ENCODE data around the gene PTPRF.

Gene PTPRF

GRCh38 chr1:43584204-43584603 lies 53.5 kb downstream of the PTPRF start:
- DNase-seq = no peak

GRCh38 chr1:43585557-43585956 lies 54.9 kb downstream of the PTPRF start:
- DNase-seq = no peak

DNA sequence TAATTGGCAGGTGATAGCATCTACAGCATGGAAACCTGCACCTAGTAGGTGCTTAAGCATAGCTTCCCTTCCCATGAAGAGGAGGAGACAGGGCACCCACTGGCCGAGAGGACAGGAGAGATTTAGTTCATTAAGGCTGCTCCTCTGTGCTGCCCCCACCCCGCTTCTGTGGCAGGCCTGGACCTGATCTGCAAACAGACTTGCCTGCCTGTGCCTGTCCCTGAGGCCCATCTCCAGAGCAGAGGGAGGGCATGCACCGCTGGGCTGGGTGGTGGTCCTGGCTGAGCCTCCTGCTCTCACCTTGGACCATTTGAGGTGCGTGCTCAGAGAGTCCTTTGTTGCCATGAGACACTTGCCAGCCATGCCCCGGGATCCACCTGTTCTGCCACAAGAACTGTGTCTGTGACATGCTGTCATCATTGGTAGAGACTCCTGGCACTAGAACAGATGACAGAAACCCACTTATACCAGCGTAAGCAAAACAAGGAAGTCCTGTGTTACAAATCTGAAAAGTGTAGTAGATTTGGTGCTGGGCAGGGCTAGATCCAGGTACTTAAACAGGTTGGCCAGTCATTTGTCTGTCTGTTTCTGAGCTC lies 55.6 kb downstream of the PTPRF start:
- no peak for DNase-seq

GRCh38 chr1:43587001-43587400 lies 56.3 kb downstream of the PTPRF start:
- DNase-seq = no peak

GRCh38 chr1:43587594-43587993 lies 56.9 kb downstream of the PTPRF start:
- DNase-seq = no peak

DNA sequence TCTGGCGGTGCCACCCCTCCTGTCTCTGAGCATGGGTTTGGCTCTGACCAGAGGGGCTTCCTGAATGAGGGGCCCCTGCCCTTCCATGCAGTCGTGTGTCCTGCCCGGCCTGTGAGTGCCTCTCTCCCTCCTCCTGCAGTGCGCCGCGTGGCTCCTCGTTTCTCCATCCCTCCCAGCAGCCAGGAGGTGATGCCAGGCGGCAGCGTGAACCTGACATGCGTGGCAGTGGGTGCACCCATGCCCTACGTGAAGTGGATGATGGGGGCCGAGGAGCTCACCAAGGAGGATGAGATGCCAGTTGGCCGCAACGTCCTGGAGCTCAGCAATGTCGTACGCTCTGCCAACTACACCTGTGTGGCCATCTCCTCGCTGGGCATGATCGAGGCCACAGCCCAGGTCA lies 57.9 kb downstream of the PTPRF start:
- no peak for DNase-seq

DNA sequence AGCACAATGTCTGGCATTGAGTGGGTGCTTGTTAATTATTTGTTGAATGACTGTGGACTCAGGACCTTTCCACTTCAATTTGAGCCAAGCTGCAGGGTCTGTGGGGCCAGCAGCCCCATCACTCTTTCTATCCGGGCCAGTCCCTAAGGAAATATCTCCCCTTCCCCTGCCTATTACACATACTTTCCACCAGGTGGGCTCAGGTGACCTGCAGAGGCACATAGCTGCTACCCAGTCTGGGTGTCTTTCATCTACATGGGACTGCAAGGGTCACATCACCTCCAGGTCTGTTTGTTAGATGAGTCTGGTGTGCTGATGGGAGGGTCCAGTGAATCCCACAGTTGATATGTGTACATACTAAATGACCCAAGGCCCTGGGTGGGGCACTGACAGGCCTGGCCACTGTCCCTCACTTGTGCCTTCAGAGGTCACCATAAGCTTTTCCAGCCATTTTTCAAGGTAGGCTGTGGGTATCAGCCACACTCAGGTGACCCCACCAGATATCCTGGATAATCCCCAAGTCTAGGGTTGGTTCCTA lies 59.8 kb downstream of the PTPRF start:
- no peak for DNase-seq

DNA sequence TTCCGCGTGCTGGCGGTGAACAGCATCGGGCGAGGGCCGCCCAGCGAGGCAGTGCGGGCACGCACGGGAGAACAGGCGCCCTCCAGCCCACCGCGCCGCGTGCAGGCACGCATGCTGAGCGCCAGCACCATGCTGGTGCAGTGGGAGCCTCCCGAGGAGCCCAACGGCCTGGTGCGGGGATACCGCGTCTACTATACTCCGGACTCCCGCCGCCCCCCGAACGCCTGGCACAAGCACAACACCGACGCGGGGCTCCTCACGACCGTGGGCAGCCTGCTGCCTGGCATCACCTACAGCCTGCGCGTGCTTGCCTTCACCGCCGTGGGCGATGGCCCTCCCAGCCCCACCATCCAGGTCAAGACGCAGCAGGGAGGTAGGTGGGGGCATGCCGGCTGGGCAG lies 60.5 kb downstream of the PTPRF start:
- DNase-seq = no peak

GRCh38 chr1:43592051-43592665 lies 61.5 kb downstream of the PTPRF start:
- no peak for DNase-seq

GRCh38 chr1:43592974-43593683 lies 62.4 kb downstream of the PTPRF start:
- no peak for DNase-seq

DNA sequence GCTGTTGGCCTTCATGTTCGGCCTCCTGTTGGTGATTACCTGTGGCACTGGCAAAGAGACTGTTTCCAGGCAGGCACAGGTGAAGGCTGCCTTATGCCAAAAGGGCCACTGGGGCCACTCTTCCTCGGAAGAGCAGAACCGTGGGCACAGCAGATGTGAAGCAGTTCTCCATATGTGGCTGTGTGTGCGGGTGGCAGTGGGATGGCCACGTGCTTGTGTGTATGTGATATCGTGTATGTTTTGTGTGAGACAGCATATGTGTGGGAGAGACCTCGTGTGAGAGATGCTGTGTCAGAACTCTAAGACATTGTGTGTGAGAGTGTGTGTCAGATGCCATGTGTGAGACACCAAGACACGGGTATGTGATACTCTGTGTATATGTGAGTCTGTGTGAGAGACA lies 65.9 kb downstream of the PTPRF start:
- DNase-seq = no peak

DNA sequence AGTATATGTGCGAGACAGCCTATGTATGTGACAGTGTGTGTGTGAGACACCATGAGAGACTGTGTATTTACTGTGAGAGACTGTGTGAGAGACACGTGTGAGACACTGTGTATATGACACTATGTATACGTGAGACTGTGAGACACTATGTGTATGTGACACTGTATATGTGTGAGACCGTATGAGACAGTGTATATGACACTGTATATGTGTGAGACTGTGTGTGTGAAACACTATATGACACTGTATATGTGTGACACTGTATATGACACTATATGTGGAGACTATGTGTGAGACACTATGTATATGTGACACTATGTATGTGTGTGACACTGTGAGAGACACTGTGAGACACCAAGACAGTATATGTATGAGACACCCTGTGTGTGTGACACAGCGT lies 66.3 kb downstream of the PTPRF start:
- DNase-seq = no peak

GRCh38 chr1:43597721-43598120 lies 67.0 kb downstream of the PTPRF start:
- DNase-seq = no peak

DNA sequence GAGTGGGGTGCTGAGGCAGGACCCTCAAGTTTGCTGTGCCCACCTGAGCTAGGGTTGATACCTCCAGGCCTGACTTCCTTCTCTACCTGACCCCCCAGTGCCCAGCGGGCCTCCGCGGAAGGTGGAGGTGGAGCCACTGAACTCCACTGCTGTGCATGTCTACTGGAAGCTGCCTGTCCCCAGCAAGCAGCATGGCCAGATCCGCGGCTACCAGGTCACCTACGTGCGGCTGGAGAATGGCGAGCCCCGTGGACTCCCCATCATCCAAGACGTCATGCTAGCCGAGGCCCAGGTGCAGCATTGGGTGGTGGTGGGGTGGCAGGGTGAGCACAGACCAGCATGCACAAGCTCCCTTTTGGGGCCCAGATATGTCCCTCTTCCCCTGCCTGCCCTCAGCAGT lies 67.9 kb downstream of the PTPRF start:
- no peak for DNase-seq

- no peak for DNase-seq
Measured at GRCh38 chr1:43600033-43601020, 69.6 kb downstream of the PTPRF start.

- no peak for DNase-seq
Measured at GRCh38 chr1:43602990-43603389, 72.3 kb downstream of the PTPRF start.

GRCh38 chr1:43604192-43604591 lies 73.5 kb downstream of the PTPRF start:
- DNase-seq = no peak

GRCh38 chr1:43605157-43605556 lies 74.5 kb downstream of the PTPRF start:
- DNase-seq = no peak

DNA sequence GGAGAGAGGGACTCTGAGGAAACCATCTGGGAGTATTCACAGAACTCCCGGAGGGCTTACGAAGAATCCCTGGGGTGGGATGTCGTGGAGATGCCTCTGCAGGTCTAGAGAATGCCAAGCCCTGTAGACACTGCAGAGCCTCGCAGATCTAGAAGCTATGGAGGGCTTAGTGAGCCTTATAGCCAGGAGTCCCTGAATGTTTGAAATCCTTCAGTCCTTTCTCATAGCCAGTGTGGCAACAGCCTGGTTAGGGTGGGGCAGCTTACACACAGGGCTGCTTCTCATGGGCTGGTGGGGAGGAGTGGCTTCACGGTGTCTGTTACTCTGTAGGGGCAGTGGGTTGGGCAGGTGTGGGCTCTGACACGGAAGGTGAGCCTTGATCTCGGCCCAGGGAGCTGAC lies 75.1 kb downstream of the PTPRF start:
- no peak for DNase-seq

GRCh38 chr1:43606624-43607023 lies 75.9 kb downstream of the PTPRF start:
- no peak for DNase-seq

- DNase-seq = no peak
Measured at GRCh38 chr1:43608827-43609226, 78.1 kb downstream of the PTPRF start.

DNA sequence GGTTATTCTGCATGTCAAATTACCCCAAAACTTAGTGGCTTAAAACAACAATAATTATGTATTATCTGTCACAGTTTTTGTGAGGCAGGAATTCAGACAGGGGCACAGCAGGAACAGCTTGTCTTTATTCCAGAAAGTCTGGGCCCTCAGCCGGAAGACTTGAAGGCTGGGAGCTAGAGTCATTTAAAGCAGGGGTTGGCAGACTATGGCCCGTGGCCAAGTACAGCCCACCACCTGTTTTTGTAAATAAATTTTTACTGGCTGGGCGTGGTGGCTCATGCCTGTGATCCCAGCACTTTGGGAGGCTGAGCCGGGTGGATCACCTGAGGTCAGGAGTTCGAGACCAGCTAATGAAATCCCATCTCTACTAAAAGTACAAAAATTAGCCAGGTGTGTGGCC lies 79.7 kb downstream of the PTPRF start:
- no peak for DNase-seq

DNA sequence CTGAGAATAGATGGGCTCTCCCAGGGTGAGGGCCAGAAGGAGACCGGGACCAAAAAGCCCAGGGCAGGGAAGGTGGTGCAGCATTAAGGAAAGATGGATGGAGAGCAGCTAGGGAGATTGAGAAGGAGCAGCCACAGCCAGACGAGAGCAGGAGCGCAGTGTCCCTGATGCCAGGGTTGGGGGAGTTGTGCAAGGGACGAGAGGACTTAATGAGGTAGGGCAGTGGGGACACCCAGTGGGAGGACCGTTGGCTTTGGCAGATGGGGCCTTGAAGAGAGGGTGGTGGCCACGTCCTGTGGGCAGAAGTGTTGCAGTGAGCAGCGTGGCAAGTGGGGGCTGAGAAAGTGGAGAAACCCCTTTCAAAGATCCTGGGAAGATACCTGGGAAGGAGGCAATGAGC lies 81.3 kb downstream of the PTPRF start:
- no peak for DNase-seq
